Body of pancreas (tissue), 4 donors: ENCODE results near the gene PAK3. TPM values are rescaled to one million over a fixed set of nuclear protein-coding genes. Genes with fewer than 3 reads are reported as not detected.

Source experiments
- ATAC-seq: fragments of 150-250 bp; one replicate; pipeline ENCODE4 v1.9.1; 2016
- DNase-seq, 4 donors: peaks; one replicate each; pipeline ENCODE4 v3.0.0-alpha.2; 2019
- H3K27ac ChIP-seq, 4 donors: fragments of 200-600 bp; sonication (generic); 1 replicate in 3 of 4; 2 replicates in 1 of 4; pipeline versions ENCODE4 v1.5.1 to v1.6.1; 2016 to 2019; ENCODE audit warnings: mild to moderate bottlenecking in 1 of 4, mixed read lengths in 1 of 4, moderate library complexity in 1 of 4
- H3K27me3 ChIP-seq, 2 donors: fragments of 200-600 bp; sonication (generic); one replicate each; pipeline ENCODE4 v1.6.0; 2016; ENCODE audit warnings: mild to moderate bottlenecking in 1 of 2
- H3K36me3 ChIP-seq, 2 donors: fragments of 200-600 bp; sonication (generic); replicated peaks in 1 of 2; 2 replicates each; pipeline ENCODE4 v1.5.1; 2016; ENCODE audit warnings: low read depth in 2 of 2; ENCODE audit not compliant: insufficient read depth in 1 of 2
- H3K4me1 ChIP-seq: fragments of 200-600 bp; sonication (generic); one replicate; pipeline ENCODE4 v1.6.0; 2016
- H3K4me3 ChIP-seq, 2 donors: fragments of 200-600 bp; sonication (generic); 1 replicate in 1 of 2; 2 replicates in 1 of 2; pipeline ENCODE4 v1.5.1; 2016 to 2019
- H3K9me3 ChIP-seq, 3 donors: fragments of 200-600 bp; sonication (generic); 1 replicate in 2 of 3; 2 replicates in 1 of 3; pipeline ENCODE4 v1.5.1; 2016
- POLR2A ChIP-seq, 3 donors: fragments of 450-650 bp; IDR thresholded peaks; one replicate each; pipeline ENCODE4 v1.6.1; 2016; ENCODE audit warnings: antibody characterized with exemption in 3 of 3, mild to moderate bottlenecking in 2 of 3
- WGBS, 2 donors: methylation state at CpG; one replicate each; pipeline ENCODE4 v1.1.5; 2017; 5-methylcytosine and 5-hydroxymethylcytosine counted together
- intact Hi-C: fragments of 100-400 bp; cut with DNase I; formaldehyde crosslinking; loops from one replicate; pipeline ENCODE4 v1.15.1; 2023
- total RNA-seq, 2 donors: library from RNA; depleted of rRNA; stranded (reverse); fragments of >200 nt; gene quantifications; one replicate each; pipeline ENCODE4 v1.1.0, GENCODE V29; 2016
- TF ChIP-seq, protein P1 (sequence below), 7 experiments: fragments of 450-650 bp in 4 of 7; fragments of 200-600 bp in 3 of 7; sonication (generic) in 3 of 7; IDR thresholded peaks; one replicate each; pipeline ENCODE4 v1.5.1; 2016 to 2019; ENCODE audit warnings: antibody characterized with exemption in 7 of 7

Gene PAK3
- total RNA-seq, 2 donors from 2014 or later: 33.2 to 43.5 TPM

DNA sequence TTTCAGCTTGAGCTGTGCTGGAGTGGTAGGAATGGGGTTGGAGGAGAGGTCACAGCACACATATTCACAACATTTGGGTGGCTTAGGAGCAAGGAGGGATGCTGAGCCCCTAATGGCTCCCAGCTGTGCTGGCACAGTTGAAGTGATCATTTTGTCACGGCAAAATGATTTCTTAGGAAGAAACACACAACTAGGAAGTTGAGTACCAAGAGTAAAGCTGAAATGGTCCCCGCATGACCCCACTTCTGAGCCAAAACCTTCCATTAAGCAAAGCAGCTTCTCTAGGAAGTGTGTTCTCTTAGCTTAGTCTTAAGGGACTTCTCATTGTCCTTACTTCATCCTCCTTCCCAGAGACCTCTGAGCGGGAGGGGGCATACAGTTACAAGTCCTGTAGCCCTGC lies 161.7 kb downstream of the PAK3 start:
- 67 to 92% methylated on average over 3 of the region's 3 CpGs for WGBS, 2 donors
- DNase-seq (no peak), ATAC-seq (no peak)
- Histone ChIP-seq H3K27ac (no peak overlapping the region), H3K36me3 (no peaks in the 10 kb centered on the region), H3K9me3 (no peaks in the 10 kb centered on the region), H3K4me3 (no peak overlapping the region), H3K27me3 (no peaks in the 10 kb centered on the region), H3K4me1 (no peaks in the 10 kb centered on the region)
- intact Hi-C loops: no loop called here
- TF ChIP-seq, protein P1, sequence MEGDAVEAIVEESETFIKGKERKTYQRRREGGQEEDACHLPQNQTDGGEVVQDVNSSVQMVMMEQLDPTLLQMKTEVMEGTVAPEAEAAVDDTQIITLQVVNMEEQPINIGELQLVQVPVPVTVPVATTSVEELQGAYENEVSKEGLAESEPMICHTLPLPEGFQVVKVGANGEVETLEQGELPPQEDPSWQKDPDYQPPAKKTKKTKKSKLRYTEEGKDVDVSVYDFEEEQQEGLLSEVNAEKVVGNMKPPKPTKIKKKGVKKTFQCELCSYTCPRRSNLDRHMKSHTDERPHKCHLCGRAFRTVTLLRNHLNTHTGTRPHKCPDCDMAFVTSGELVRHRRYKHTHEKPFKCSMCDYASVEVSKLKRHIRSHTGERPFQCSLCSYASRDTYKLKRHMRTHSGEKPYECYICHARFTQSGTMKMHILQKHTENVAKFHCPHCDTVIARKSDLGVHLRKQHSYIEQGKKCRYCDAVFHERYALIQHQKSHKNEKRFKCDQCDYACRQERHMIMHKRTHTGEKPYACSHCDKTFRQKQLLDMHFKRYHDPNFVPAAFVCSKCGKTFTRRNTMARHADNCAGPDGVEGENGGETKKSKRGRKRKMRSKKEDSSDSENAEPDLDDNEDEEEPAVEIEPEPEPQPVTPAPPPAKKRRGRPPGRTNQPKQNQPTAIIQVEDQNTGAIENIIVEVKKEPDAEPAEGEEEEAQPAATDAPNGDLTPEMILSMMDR (IDR thresholded peaks at IDR 0.05): no peak
- no peak for TF ChIP-seq POLR2A (IDR thresholded peaks at IDR 0.05)

GRCh38 chrX:111259559-111259958 lies 163.6 kb downstream of the PAK3 start:
- no peak overlapping the region for H3K4me3 ChIP-seq
- no peaks in the 10 kb centered on the region for H3K4me1 ChIP-seq
- intact Hi-C loops: no loop called here
- no peak overlapping the region for H3K27ac ChIP-seq
- WGBS, 2 donors: 81% methylated on average over 3 of the region's 3 CpGs
- ATAC-seq (no peak), DNase-seq (no peak)
- H3K9me3 ChIP-seq: no peaks in the 10 kb centered on the region
- no peak for TF ChIP-seq POLR2A (IDR thresholded peaks at IDR 0.05)
- TF ChIP-seq, protein P1 (IDR thresholded peaks at IDR 0.05): no peak
- H3K27me3 ChIP-seq: no peaks in the 10 kb centered on the region
- H3K36me3 ChIP-seq: no peaks in the 10 kb centered on the region

GRCh38 chrX:111260451-111260850 lies 164.5 kb downstream of the PAK3 start:
- Histone ChIP-seq H3K4me1 (no peaks in the 10 kb centered on the region), H3K27me3 (no peaks in the 10 kb centered on the region), H3K27ac (no peak overlapping the region), H3K4me3 (no peak overlapping the region), H3K9me3 (no peaks in the 10 kb centered on the region), H3K36me3 (no peaks in the 10 kb centered on the region)
- TF ChIP-seq, protein P1 (IDR thresholded peaks at IDR 0.05): no peak
- TF ChIP-seq POLR2A (IDR thresholded peaks at IDR 0.05): no peak
- ATAC-seq: no peak
- intact Hi-C loops: no loop called here
- DNase-seq: no peak
- 74 to 82% methylated on average over 2 of the region's 3 CpGs for WGBS, 2 donors

DNA sequence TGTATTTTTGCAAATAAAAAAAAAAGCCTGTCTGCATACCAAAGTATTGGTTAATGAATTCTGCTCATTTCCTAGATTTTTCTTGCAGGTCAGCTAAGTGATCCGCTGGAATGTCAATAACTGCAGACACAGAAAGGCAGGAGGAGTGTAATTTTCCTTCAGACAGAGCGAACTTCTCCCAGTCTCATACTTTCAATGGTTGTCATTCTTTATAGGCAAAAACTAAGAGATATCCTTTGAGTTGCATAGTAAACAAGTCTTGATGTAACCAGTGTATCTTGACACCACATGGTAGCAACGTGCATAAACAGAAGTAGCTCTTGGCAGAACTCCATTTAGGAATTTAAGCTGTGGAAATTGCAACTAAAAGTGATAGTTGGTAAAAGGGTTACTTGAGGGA lies 166.1 kb downstream of the PAK3 start:
- intact Hi-C loops: no loop called here
- H3K27ac ChIP-seq: no peak overlapping the region
- no peaks in the 10 kb centered on the region for H3K36me3 ChIP-seq
- ATAC-seq (no peak), DNase-seq (no peak)
- H3K27me3 ChIP-seq: no peaks in the 10 kb centered on the region
- H3K4me3 ChIP-seq: no peak overlapping the region
- 26 to 63% methylated on average over 2 to 3 of the region's 3 CpGs for WGBS, 2 donors
- TF ChIP-seq, protein P1 (IDR thresholded peaks at IDR 0.05): no peak
- no peak for TF ChIP-seq POLR2A (IDR thresholded peaks at IDR 0.05)
- no peaks in the 10 kb centered on the region for H3K4me1 ChIP-seq
- H3K9me3 ChIP-seq: no peaks in the 10 kb centered on the region

DNA sequence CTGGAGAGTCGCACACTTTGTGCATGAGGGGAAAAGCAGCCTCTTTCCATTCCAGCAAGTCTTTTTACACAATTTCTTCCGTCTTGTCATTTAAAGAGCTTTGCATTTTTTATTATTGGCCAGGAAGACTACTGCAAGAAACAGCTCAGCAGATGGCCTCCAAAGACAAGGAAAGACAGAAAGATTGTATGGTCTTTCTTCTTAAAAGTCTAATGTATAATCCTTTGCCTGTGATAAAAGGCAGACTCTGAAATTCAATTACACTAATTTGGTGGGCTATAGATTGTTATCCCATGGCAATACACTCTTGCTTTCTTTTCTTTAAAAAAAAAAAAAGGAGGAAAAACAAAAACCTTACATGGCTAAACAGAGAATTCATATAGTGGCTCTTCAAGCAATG lies 168.4 kb downstream of the PAK3 start:
- Histone ChIP-seq H3K4me1 (no peaks in the 10 kb centered on the region), H3K4me3 (no peak overlapping the region), H3K9me3 (no peaks in the 10 kb centered on the region), H3K36me3 (no peaks in the 10 kb centered on the region), H3K27me3 (no peaks in the 10 kb centered on the region), H3K27ac (no peak overlapping the region)
- intact Hi-C loops: no loop called here
- WGBS, 2 donors: 67 to 76% methylated on average over 2 of the region's 2 CpGs
- no peak for TF ChIP-seq POLR2A (IDR thresholded peaks at IDR 0.05)
- TF ChIP-seq, protein P1 (IDR thresholded peaks at IDR 0.05): no peak
- no peak for ATAC-seq
- no peak for DNase-seq
